Activated CD4-positive, alpha-beta T cell treated with anti-CD3 and anti-CD28 coated beads, Interleukin-2, amount 10 ng/mL, durations not matched to agents 7 days and 5 days (primary cell): Measurements from ENCODE around the gene NALCN. TPM values are rescaled to one million over a fixed set of nuclear protein-coding genes. Genes with fewer than 3 reads are reported as not detected.

Experiments used
- CTCF ChIA-PET: fragments of 350-600 bp; sonication (Branson Sonifier 250); formaldehyde crosslinking; loops from one replicate; lab custom pipeline; 2021; ENCODE audit warnings: antibody characterized with exemption; lab: Charles Lee
- POLR2A ChIA-PET: fragments of 350-600 bp; sonication (Branson Sonifier 250); formaldehyde crosslinking; loops from one replicate; lab custom pipeline; 2021; ENCODE audit warnings: antibody characterized with exemption; lab: Charles Lee
- DNase-seq: peaks from one replicate; pipeline ENCODE4 v3.0.0-alpha.2; 2020
- H3K27ac Mint-ChIP-seq: one replicate; pipeline ENCODE4 v1.8.0; 2021; ENCODE audit warnings: mild to moderate bottlenecking, moderate library complexity, mixed read lengths
- H3K27me3 Mint-ChIP-seq: one replicate; pipeline ENCODE4 v1.8.0; 2021; ENCODE audit warnings: mixed read lengths
- H3K36me3 Mint-ChIP-seq: one replicate; pipeline ENCODE4 v1.8.0; 2021; ENCODE audit warnings: low read depth, mixed read lengths
- H3K4me1 Mint-ChIP-seq: one replicate; pipeline ENCODE4 v1.8.0; 2021; ENCODE audit warnings: mixed read lengths
- H3K4me3 Mint-ChIP-seq: one replicate; pipeline ENCODE4 v1.8.0; 2021; ENCODE audit warnings: mild to moderate bottlenecking, moderate library complexity, mixed read lengths
- H3K9me3 Mint-ChIP-seq: one replicate; pipeline ENCODE4 v1.8.0; 2021; ENCODE audit warnings: mixed read lengths
- total RNA-seq, 2 experiments: library from RNA; stranded (reverse); gene quantifications; one replicate each; pipeline ENCODE4 v1.2.3, GENCODE V29; 2021

Gene NALCN
- not detected for total RNA-seq

DNA sequence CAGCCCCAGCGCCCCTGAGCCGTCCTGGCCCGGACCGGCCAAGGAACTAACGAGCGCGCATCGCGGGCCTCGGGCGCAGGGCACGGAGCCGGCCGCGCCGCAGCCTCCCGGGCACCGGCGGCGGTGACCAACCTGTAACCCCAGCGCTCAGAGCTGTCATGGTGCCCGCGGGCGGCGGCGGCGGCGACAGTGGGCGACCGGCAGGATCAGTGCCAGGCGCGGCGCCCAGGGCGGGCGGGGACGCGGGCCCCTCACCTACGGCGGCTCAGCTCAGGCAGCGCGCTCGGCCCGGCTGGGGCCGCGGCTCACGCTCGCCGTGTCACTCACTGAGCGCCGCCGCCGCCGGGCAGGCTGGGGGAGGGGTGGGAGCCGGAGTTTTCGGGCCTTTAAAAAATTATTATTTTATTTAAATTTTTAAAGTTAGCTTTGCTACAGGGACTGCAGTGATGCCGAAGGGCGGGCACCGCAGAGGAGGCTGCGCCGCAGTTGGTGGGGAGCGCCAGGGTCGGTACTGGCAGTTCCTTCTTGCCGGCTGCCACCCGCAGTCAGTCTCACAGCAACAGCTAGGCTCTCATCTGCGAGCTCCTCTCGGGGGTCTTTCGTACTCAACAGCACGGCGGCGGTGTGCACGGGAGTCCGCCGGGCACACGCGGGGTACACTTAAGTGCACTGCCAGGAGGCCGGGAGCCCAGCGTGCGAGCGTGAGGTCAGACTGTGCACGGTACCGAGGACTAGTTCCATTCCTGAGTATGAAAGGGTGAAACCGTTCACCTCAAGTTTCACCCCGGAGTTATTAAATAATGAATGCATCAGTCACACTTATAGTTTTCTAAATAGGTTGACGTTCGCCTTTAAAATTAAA lies at the start of gene NALCN:
TSS of gene NALCN (minus strand) at position 328 of the 862 bp plus-strand sequence. CDS start 17,382 bp downstream, outside the sequence.
- DNase-seq = no peak
- Mint-ChIP-seq H3K4me1 (peaks cover 2% of the 10 kb centered on the region), H3K27ac (no peak within 1 kb of the TSS), H3K27me3 (peaks cover 32% of the 10 kb centered on the region), H3K9me3 (no peaks in the 10 kb centered on the region), H3K4me3 (no peak within 1 kb of the TSS), H3K36me3 (no peaks in the 10 kb centered on the region)
- POLR2A ChIA-PET = no interaction called here
- CTCF ChIA-PET = no interaction called here

DNA sequence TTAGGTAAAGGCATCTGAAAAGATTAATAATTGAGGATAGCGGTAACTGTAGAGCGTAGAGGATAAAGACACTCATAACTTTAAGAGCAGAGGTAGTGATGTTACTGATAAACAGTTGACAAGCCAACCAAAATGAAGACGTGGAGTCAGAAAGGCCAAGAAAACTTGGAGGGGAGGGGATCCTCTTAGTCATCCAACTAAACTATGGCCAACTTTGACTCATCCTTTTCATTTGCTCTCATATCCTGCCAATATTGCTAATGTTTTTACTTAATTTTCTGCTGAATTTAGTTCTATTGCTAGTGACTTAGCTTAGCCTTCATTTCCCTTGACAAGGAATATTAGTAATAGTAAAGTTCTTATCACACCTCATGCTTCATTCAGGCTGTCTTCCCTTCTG lies 49.6 kb upstream of the NALCN start:
- no peak for DNase-seq
- Mint-ChIP-seq H3K4me3 (no peak overlapping the region), H3K4me1 (no peaks in the 10 kb centered on the region), H3K27me3 (no peaks in the 10 kb centered on the region), H3K36me3 (no peaks in the 10 kb centered on the region), H3K27ac (no peak overlapping the region), H3K9me3 (no peaks in the 10 kb centered on the region)
- ChIA-PET CTCF (no interaction called here), POLR2A (no interaction called here)

DNA sequence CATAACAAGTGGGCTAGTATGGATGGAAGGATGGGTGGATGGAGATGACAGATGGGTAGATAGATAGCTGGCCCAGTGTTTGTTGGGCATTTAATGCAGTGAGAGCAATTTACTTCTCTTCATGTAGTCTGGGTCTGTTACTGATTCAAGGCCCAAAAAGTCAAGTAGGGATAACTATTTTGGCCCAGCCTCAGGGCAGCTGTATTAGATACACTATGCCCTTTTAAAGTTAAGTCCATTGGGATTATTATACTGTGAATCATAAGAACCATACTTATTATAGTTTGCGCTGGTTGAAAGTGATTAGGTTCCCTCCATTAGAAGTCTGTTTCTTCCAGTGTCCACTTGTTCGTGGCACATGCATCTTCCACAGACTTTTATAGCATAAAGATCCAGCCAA lies 40.9 kb upstream of the NALCN start:
- Mint-ChIP-seq H3K27ac (no peak overlapping the region), H3K4me3 (no peak overlapping the region), H3K36me3 (no peaks in the 10 kb centered on the region), H3K9me3 (no peaks in the 10 kb centered on the region), H3K4me1 (no peaks in the 10 kb centered on the region), H3K27me3 (peaks cover 11% of the 10 kb centered on the region)
- ChIA-PET POLR2A (no interaction called here), CTCF (no interaction called here)
- no peak for DNase-seq

DNA sequence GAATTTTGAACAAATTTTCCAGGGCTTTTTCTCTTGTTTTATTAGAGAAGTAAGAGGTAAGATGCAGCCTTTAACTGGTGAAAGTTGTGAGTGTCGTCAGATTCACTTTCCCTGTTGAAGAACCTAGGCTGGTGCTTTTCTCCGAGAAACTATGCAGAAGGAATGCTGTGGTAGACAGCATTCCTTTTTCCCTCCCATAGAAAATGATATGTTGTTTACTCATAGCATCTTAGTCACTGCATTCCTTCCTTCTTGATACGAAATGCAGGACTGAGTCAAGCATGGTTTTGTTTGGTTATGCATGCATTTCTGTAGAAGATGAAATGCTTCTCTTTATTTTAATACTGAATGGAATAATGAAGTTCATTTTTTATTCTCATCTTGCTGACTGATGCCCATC lies 39.6 kb upstream of the NALCN start:
- ChIA-PET POLR2A (interaction anchor here (0.6 kb wide), 1 partner anchor 250 kb away, joined by 4 read pairs; no protein-coding TSS in a partner anchor), CTCF (no interaction called here)
- Mint-ChIP-seq H3K36me3 (no peaks in the 10 kb centered on the region), H3K4me3 (no peak overlapping the region), H3K27me3 (peaks cover 11% of the 10 kb centered on the region), H3K27ac (no peak overlapping the region), H3K9me3 (no peaks in the 10 kb centered on the region), H3K4me1 (no peaks in the 10 kb centered on the region)
- DNase-seq = no peak

DNA sequence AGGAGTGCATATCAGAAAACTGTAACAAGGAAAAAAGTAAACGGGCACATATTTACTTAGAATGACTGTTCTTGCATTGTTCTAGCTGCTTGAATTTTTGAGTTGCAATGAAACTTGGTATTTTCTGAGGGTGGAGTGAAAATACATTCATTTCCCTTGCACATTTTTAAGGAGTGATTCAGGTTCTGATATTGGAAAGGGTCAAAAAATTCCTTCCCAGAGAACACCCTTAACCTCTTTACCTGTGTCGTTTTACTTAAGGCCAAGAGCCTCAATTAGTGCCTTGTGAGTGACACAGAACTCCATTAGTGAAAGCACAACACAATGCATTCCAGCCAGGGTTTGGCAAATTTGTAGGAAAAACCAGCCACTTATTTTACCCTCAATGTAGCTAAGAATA lies 38.5 kb upstream of the NALCN start:
- ChIA-PET CTCF (interaction anchor here (0.6 kb wide), 1 partner anchor 28 kb away, joined by 3 read pairs; no protein-coding TSS in a partner anchor), POLR2A (no interaction called here)
- H3K27ac Mint-ChIP-seq = no peak overlapping the region
- no peaks in the 10 kb centered on the region for H3K4me1 Mint-ChIP-seq
- H3K4me3 Mint-ChIP-seq = no peak overlapping the region
- no peaks in the 10 kb centered on the region for H3K36me3 Mint-ChIP-seq
- DNase-seq = no peak
- H3K9me3 Mint-ChIP-seq = no peaks in the 10 kb centered on the region
- H3K27me3 Mint-ChIP-seq = peaks cover 11% of the 10 kb centered on the region

DNA sequence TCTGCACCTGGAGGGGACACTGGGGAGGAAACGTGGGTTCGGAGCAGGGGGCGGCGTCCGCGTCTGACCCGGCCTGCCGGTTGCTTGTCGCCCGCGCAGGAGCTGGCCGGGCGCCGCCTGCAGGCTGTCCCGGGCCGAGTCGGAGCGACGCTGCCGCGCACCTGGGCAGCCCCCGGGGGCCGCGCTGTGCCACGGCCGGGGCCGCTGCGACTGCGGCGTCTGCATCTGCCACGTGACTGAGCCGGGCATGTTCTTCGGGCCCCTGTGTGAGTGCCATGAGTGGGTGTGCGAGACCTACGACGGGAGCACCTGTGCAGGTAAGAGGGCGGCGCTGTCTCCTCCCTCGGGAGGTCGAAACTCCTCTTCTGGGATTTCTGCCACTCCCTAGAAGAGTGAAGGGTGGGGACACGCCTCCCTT lies 37.5 kb upstream of the NALCN start:
- POLR2A ChIA-PET = no interaction called here

DNA sequence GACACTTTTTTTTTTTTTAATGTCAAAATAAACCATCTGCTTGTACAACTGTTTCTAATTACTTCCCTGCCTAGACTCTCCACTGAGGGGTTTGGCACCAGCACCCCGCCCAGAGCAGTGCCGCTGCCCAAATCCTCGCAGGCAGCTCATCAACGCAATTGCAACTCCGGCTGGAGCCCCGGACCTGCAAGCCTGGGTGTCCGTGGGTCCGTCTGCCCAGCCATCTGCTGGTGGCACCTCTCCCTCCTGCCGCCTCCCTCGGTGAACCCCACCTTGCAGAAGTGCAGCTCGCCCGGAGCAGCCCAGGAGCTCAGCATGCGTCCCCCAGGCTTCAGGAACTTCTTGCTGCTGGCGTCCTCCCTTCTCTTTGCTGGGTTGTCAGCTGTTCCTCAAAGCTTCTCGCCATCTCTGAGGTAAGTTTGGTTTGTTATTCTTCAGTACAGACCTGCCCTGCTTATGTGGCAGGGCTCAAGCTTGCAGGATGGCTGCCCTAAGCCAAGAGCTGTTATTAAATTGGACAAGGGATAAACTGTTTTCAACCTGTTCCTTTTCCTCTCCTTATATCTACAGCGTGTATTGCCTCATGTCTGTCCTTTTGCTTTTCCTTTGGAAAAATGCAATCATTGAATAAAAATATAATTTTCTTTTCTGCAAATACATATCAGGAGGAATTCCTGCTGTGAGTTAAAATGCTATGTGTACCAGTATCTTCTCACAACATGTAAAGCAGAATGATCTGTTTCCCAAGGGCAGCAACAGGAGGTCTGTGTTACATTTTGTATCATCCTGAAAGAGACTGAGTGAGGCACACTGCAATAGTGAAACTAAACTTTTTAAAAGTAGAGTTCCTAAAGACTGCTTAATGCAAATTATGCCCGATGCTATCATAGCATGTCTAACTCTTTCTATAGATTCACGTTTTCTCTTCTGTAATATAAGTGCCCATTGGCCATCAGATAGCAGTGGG lies 36.5 kb upstream of the NALCN start, which contains the start of gene ITGBL1:
TSS of gene ITGBL1 (plus strand) at position 157 of the 967 bp plus-strand sequence. CDS start at position 316, 159 bp downstream.
- Mint-ChIP-seq H3K9me3 (no peaks in the 10 kb centered on the region), H3K36me3 (no peaks in the 10 kb centered on the region), H3K27me3 (peaks cover 8% of the 10 kb centered on the region), H3K4me3 (no peak within 1 kb of the TSS), H3K4me1 (no peaks in the 10 kb centered on the region), H3K27ac (no peak within 1 kb of the TSS)
- no peak for DNase-seq
- CTCF ChIA-PET = no interaction called here
- POLR2A ChIA-PET = no interaction called here

More for the DNA sequence above, 37.5 kb upstream of the NALCN start:
- H3K27ac Mint-ChIP-seq = no peak overlapping the region
- H3K36me3 Mint-ChIP-seq = no peaks in the 10 kb centered on the region
- no peak for DNase-seq
- no peaks in the 10 kb centered on the region for H3K4me1 Mint-ChIP-seq
- CTCF ChIA-PET = no interaction called here
- H3K4me3 Mint-ChIP-seq = no peak overlapping the region
- H3K27me3 Mint-ChIP-seq = peaks cover 10% of the 10 kb centered on the region
- no peaks in the 10 kb centered on the region for H3K9me3 Mint-ChIP-seq

DNA sequence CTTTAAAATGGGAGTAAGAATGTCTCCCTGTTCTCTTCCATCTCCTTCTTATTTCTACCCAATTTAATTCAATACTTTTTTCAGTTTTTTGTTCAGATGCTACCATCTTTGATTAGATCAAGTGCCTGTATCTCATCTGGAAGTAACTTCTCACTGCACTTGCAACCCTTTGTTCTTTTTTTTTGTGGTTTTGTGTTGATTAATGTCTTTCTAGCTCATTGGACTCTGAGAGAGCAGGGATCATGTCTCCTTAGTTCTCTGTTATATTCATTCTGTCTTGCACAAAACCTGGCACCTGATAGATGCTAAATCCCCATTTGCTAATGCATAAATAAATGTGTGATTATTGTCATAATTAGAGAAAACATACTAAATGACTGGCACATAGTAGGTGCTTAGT lies 35.3 kb upstream of the NALCN start:
- DNase-seq = no peak
- peaks cover 8% of the 10 kb centered on the region for H3K27me3 Mint-ChIP-seq
- H3K36me3 Mint-ChIP-seq = no peaks in the 10 kb centered on the region
- no peaks in the 10 kb centered on the region for H3K9me3 Mint-ChIP-seq
- H3K27ac Mint-ChIP-seq = no peak overlapping the region
- ChIA-PET CTCF (no interaction called here), POLR2A (no interaction called here)
- no peak overlapping the region for H3K4me3 Mint-ChIP-seq
- no peaks in the 10 kb centered on the region for H3K4me1 Mint-ChIP-seq

DNA sequence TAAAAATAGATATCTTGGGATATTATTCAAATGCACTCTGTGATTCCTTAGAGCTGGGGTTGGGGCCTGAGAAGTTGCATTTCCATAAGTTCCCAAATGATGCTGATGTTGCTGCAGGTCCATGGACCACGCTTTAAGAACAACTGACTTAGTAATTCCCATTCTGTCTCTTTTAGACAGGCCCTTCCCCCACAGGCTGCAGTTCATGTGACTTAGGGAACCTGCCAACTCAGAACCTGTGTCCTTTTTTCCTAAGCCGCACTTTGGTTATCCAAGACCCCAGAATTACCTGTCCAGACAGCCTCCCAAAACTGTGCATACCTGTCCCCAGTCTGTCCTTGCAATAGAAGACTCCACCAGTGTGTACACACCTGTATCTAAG lies 34.4 kb upstream of the NALCN start:
- Mint-ChIP-seq H3K36me3 (no peaks in the 10 kb centered on the region), H3K27ac (no peak overlapping the region), H3K4me3 (no peak overlapping the region), H3K4me1 (no peaks in the 10 kb centered on the region), H3K27me3 (peaks cover 8% of the 10 kb centered on the region), H3K9me3 (no peaks in the 10 kb centered on the region)
- DNase-seq = no peak
- ChIA-PET CTCF (no interaction called here), POLR2A (no interaction called here)

DNA sequence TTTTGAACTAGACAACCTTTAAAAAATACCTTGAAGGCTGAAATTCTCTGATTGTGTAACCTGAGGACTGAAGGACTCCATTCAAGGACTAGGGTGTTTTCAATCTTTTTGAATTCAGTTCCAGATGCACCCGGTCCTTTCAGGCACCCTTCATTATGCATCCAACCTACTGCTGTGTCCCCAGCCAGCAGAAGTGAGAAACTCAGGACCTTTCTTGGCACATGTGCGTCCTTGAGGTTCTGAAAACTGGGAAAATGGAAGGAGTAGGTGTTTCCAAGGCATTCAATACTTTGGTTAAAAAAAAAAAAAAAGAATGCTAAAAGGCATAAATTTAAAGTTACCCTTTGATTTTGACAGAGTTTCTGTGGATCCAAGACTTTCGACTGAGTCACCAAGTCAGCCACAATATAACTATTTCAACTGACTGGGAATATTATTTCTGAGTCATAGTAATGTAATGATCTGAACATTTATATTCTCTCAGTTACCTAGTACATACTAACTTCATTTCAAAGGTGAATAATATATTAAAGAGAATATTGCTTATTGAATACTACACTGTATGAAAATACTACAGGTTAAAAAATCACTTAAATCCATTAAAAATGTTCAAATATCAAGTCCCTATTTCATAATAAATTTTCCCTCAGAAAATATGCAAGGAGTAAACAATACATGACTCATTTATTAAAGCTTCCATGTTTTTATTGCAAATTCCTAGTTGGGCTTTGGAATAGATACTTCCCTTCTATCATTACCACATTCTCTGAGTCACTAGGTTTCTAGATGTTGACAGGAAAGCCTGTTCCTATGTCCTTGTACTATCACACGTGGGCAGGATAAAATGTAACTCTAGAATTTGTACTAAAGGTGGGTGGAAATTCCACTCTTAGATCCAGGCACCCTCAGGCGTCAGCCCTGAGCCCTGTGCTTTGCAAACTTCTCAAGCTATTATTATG lies 33.8 kb upstream of the NALCN start:
- POLR2A ChIA-PET = no interaction called here
- Mint-ChIP-seq H3K27me3 (peaks cover 8% of the 10 kb centered on the region), H3K4me3 (no peak overlapping the region), H3K4me1 (no peaks in the 10 kb centered on the region), H3K27ac (no peak overlapping the region), H3K9me3 (no peaks in the 10 kb centered on the region), H3K36me3 (no peaks in the 10 kb centered on the region)
- DNase-seq = no peak
- CTCF ChIA-PET = no interaction called here

DNA sequence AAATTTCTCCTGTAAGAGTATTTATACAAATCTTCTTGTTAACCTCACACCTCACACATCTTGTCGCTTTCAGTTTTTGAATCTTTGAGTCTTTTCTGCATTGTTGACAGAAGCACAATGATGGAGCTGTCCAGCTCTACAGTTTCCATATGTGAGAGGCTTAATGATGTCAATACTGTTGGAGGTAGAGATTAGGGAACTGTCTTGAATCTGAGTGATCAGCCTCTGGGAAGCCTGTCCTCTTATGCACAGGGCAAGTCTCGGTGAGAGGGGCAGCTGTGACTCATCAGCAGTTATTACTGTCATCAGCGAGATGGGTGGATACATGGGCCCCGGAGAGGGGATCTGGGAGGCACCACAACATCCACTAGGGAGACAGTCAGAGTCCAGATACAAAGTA lies 31.5 kb upstream of the NALCN start:
- CTCF ChIA-PET = no interaction called here
- no peaks in the 10 kb centered on the region for H3K27me3 Mint-ChIP-seq
- POLR2A ChIA-PET = no interaction called here
- H3K36me3 Mint-ChIP-seq = no peaks in the 10 kb centered on the region
- H3K4me1 Mint-ChIP-seq = no peaks in the 10 kb centered on the region
- H3K27ac Mint-ChIP-seq = no peak overlapping the region
- no peak for DNase-seq
- H3K4me3 Mint-ChIP-seq = no peak overlapping the region
- H3K9me3 Mint-ChIP-seq = no peaks in the 10 kb centered on the region

DNA sequence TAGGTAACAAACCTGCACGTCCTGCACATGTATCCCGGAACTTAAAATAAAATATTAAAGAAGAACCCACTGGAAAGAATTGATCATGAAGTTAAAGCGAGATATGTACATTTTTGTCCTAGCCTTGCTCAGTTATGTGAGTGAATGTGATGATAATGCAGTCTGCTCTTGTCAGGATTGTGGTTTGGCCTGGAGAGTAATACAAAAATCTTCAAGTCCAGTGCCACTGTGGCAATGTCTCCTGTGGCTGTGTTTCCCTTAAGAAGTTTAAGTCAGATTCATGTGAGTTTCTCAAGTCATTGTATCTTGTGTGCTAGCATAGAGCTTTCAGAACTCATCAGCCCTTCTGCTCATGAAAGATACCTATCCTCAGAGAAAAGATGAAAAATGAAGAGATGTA lies 18.2 kb upstream of the NALCN start:
- ChIA-PET POLR2A (no interaction called here), CTCF (interaction anchor here (0.7 kb wide), 1 partner anchor 29 kb away, joined by 4 read pairs; no protein-coding TSS in a partner anchor)
- H3K4me1 Mint-ChIP-seq = no peaks in the 10 kb centered on the region

More for the DNA sequence above, 18.2 kb upstream of the NALCN start:
- DNase-seq = no peak
- no peak overlapping the region for H3K4me3 Mint-ChIP-seq
- no peaks in the 10 kb centered on the region for H3K27me3 Mint-ChIP-seq
- H3K36me3 Mint-ChIP-seq = no peaks in the 10 kb centered on the region
- H3K9me3 Mint-ChIP-seq = no peaks in the 10 kb centered on the region
- H3K27ac Mint-ChIP-seq = no peak overlapping the region
